AG20443 (cell line): ENCODE measurements around the gene TPTE.
"Not testable (repeated sequence)": the region's sequence is repeated elsewhere in the genome, so short reads cannot be mapped to it uniquely, and the experiment has no call there.

Experiments
- DNase-seq: peaks from one replicate; pipeline ENCODE4 v3.0.0; 2012; ENCODE audit warnings: low spot score, mixed read lengths

TPTE gene

GRCh38 chr21:10521091-10521598 is at the start of gene TPTE:
TSS of gene TPTE (plus strand) at chr21:10521583. CDS start at chr21:10538724, 17,141 bp downstream.
- no peak for DNase-seq

GRCh38 chr21:10471999-10472398 is 49.4 kb upstream of the TPTE start:
- DNase-seq = not testable (repeated sequence)

- not testable (repeated sequence) for DNase-seq
Measured at GRCh38 chr21:10477794-10478193, 43.6 kb upstream of the TPTE start.

- DNase-seq = not testable (repeated sequence)
Measured at GRCh38 chr21:10479875-10480274, 41.5 kb upstream of the TPTE start.

GRCh38 chr21:10484864-10485263 is 36.5 kb upstream of the TPTE start:
- DNase-seq = not testable (repeated sequence)

GRCh38 chr21:10490453-10490852 is 30.9 kb upstream of the TPTE start:
- DNase-seq = not testable (repeated sequence)

GRCh38 chr21:10511116-10511515 is 10.3 kb upstream of the TPTE start:
- no peak for DNase-seq

- DNase-seq = not testable (repeated sequence)
Measured at GRCh38 chr21:10516889-10517288, 4.5 kb upstream of the TPTE start.

GRCh38 chr21:10517904-10518303 is 3.5 kb upstream of the TPTE start:
- not testable (repeated sequence) for DNase-seq

GRCh38 chr21:10521835-10522500 is 585 bp downstream of the TPTE start:
- DNase-seq = not testable (repeated sequence)

GRCh38 chr21:10539956-10540355 is 18.6 kb downstream of the TPTE start:
- DNase-seq = no peak

GRCh38 chr21:10544376-10544775 is 23.0 kb downstream of the TPTE start:
- not testable (repeated sequence) for DNase-seq

GRCh38 chr21:10547868-10548267 is 26.5 kb downstream of the TPTE start:
- DNase-seq = not testable (repeated sequence)

GRCh38 chr21:10548331-10548954 is 27.1 kb downstream of the TPTE start:
- DNase-seq = not testable (repeated sequence)

GRCh38 chr21:10570803-10571202 is 49.4 kb downstream of the TPTE start:
- DNase-seq = not testable (repeated sequence)

GRCh38 chr21:10574531-10575310 is 53.3 kb downstream of the TPTE start:
- not testable (repeated sequence) for DNase-seq

- no peak for DNase-seq
Measured at GRCh38 chr21:10575311-10575667, 53.9 kb downstream of the TPTE start.

- DNase-seq = not testable (repeated sequence)
Measured at GRCh38 chr21:10578910-10579309, 57.5 kb downstream of the TPTE start.

GRCh38 chr21:10589115-10589514 is 67.7 kb downstream of the TPTE start:
- not testable (repeated sequence) for DNase-seq

GRCh38 chr21:10607074-10607473 is 85.7 kb downstream of the TPTE start:
- DNase-seq = not testable (repeated sequence)

GRCh38 chr21:10614285-10614684 is 92.9 kb downstream of the TPTE start:
- DNase-seq = not testable (repeated sequence)

- not testable (repeated sequence) for DNase-seq
Measured at GRCh38 chr21:10616061-10616460, 94.7 kb downstream of the TPTE start.

GRCh38 chr21:10616535-10616934 is 95.2 kb downstream of the TPTE start:
- DNase-seq = no peak
